ENCODE results near the gene MST1.

The MST1 gene

GRCh38 chr3:49674497-49674983, 14.7 kb downstream of the MST1 start:
- no peak for DNase-seq (ENCODE audit: low read depth)

- peak; percentile 97 for DNase-seq (ENCODE audit: low read depth)
Observed at GRCh38 chr3:49673715-49674496, 15.4 kb downstream of the MST1 start, which contains the start of gene APEH. APEH (plus strand) TSS chr3:49674351; CDS start chr3:49674402, 51 bp downstream.

- no peak for DNase-seq (ENCODE audit: low read depth)
Observed at GRCh38 chr3:49673121-49673714, 16.1 kb downstream of the MST1 start.

GRCh38 chr3:49671291-49672288, 17.7 kb downstream of the MST1 start:
- peak; percentile 59 for DNase-seq (ENCODE audit: low read depth)

- no peak for DNase-seq (ENCODE audit: low read depth)
Observed at GRCh38 chr3:49670940-49671290, 18.4 kb downstream of the MST1 start.

GRCh38 chr3:49669352-49669751, 19.9 kb downstream of the MST1 start:
- no peak for DNase-seq (ENCODE audit: low read depth)

GRCh38 chr3:49668861-49669260, 20.4 kb downstream of the MST1 start:
- DNase-seq (ENCODE audit: low read depth), result no peak

- no peak for DNase-seq (ENCODE audit: low read depth)
Observed at GRCh38 chr3:49668414-49668797, 20.9 kb downstream of the MST1 start.

GRCh38 chr3:49667701-49668413, 21.4 kb downstream of the MST1 start:
- DNase-seq (ENCODE audit: low read depth), result no peak

GRCh38 chr3:49666592-49666991, 22.7 kb downstream of the MST1 start:
- DNase-seq (ENCODE audit: low read depth), result no peak

GRCh38 chr3:49665822-49666519, 23.3 kb downstream of the MST1 start:
- DNase-seq (ENCODE audit: low read depth), result no peak

- no peak for DNase-seq (ENCODE audit: low read depth)
Observed at GRCh38 chr3:49664300-49664699, 25.0 kb downstream of the MST1 start.

GRCh38 chr3:49663831-49664230, 25.4 kb downstream of the MST1 start:
- no peak for DNase-seq (ENCODE audit: low read depth)

GRCh38 chr3:49662720-49663413, 26.4 kb downstream of the MST1 start:
- no peak for DNase-seq (ENCODE audit: low read depth)

- no peak for DNase-seq (ENCODE audit: low read depth)
Observed at GRCh38 chr3:49662021-49662420, 27.3 kb downstream of the MST1 start.

GRCh38 chr3:49661281-49661680, 28.0 kb downstream of the MST1 start:
- DNase-seq (ENCODE audit: low read depth), result no peak

- DNase-seq (ENCODE audit: low read depth), result no peak
Observed at GRCh38 chr3:49659756-49660155, 29.5 kb downstream of the MST1 start.

- no peak for DNase-seq (ENCODE audit: low read depth)
Observed at GRCh38 chr3:49658711-49659110, 30.6 kb downstream of the MST1 start.

- DNase-seq (ENCODE audit: low read depth), result no peak
Observed at GRCh38 chr3:49657208-49657915, 31.9 kb downstream of the MST1 start.

All from activated gamma-delta T cell treated with anti-CD3 and anti-CD28 coated beads, Interleukin-2, amount 50 U/mL, for 16 hours (primary cell).